HepG2 (cell line): ENCODE data around the gene NFKB1. TPM values are rescaled to one million over a fixed set of nuclear protein-coding genes. Genes with fewer than 3 reads are reported as not detected.

ENCODE experiments used
- ARHGAP35 ChIP-seq: sonication (generic); formaldehyde crosslinking; IDR thresholded peaks from 2 replicates; pipeline ENCODE4 v1.9.0; 2022; ENCODE audit warnings: mild to moderate bottlenecking, inconsistent platforms, moderate library complexity, missing genetic modification reagents, borderline replicate concordance
- HMGA1 ChIP-seq: sonication (generic); formaldehyde crosslinking; conservative IDR thresholded peaks from 2 replicates; pipeline ENCODE4 v1.4.0; 2020; ENCODE audit warnings: missing genetic modification reagents
- HOXA9 ChIP-seq: sonication (generic); formaldehyde crosslinking; IDR thresholded peaks from 2 replicates; pipeline ENCODE4 v1.8.1; 2022; ENCODE audit warnings: missing genetic modification reagents, mild to moderate bottlenecking, moderate library complexity, borderline replicate concordance
- MIER2 ChIP-seq: IDR thresholded peaks from 2 replicates; pipeline ENCODE4 v1.6.1; 2016; ENCODE audit warnings: missing biosample characterization, missing genetic modification reagents
- NCOA2 ChIP-seq: sonication (generic); formaldehyde crosslinking; IDR thresholded peaks from 2 replicates; pipeline ENCODE4 v1.8.0; 2022; ENCODE audit warnings: inconsistent platforms
- NFE2L2 ChIP-seq: fragments of 150-350 bp; IDR thresholded peaks from 2 replicates; pipeline ENCODE4 v1.6.1; 2014; ENCODE audit warnings: low read length
- NONO ChIP-seq, 2 experiments: fragments of 450-650 bp in 1 of 2; sonication (generic) in 1 of 2; formaldehyde crosslinking in 1 of 2; IDR thresholded peaks in 1 of 2; conservative IDR thresholded peaks in 1 of 2; 2 replicates each; pipeline versions ENCODE4 v1.6.1 to v1.8.0; 2017 to 2022; ENCODE audit warnings: mild to moderate bottlenecking in 1 of 2, missing genetic modification reagents in 1 of 2, moderate library complexity in 1 of 2
- NR2F6 ChIP-seq, 2 experiments: IDR thresholded peaks; 2 replicates each; pipeline ENCODE4 v1.6.1; 2016; ENCODE audit warnings: antibody characterized with exemption in 1 of 2, mild to moderate bottlenecking in 1 of 2
- RELA ChIP-seq: sonication (generic); formaldehyde crosslinking; IDR thresholded peaks from 2 replicates; pipeline ENCODE4 v1.4.0; 2020; ENCODE audit warnings: missing genetic modification reagents
- RXRA ChIP-seq: sonication (generic); formaldehyde crosslinking; IDR thresholded peaks from 2 replicates; pipeline ENCODE4 v1.5.1; 2020; ENCODE audit warnings: missing genetic modification reagents
- SALL1 ChIP-seq: sonication (generic); formaldehyde crosslinking; IDR thresholded peaks from 2 replicates; pipeline ENCODE4 v1.8.0; 2022; ENCODE audit warnings: mild to moderate bottlenecking, missing genetic modification reagents
- SOX6 ChIP-seq, 2 experiments: fragments of 450-650 bp in 1 of 2; sonication (generic) in 1 of 2; formaldehyde crosslinking in 1 of 2; IDR thresholded peaks; 2 replicates each; pipeline versions ENCODE4 v1.4.0 to v1.6.1; 2017 to 2020; ENCODE audit warnings: antibody characterized with exemption in 1 of 2, mild to moderate bottlenecking in 1 of 2, missing genetic modification reagents in 1 of 2
- SRY ChIP-seq: sonication (generic); formaldehyde crosslinking; IDR thresholded peaks from 2 replicates; pipeline ENCODE4 v1.8.0; 2022; ENCODE audit warnings: mild to moderate bottlenecking, missing genetic modification reagents
- STAT5B ChIP-seq: sonication (generic); formaldehyde crosslinking; IDR thresholded peaks from 2 replicates; pipeline ENCODE4 v1.4.0; 2020; ENCODE audit warnings: missing genetic modification reagents
- TEAD3 ChIP-seq: optimal IDR thresholded peaks from 2 replicates; pipeline ENCODE3; 2016; ENCODE audit warnings: borderline replicate concordance
- ZMYM2 ChIP-seq: sonication (generic); formaldehyde crosslinking; IDR thresholded peaks from 2 replicates; pipeline ENCODE4 v1.8.0; 2022; ENCODE audit warnings: mild to moderate bottlenecking, missing genetic modification reagents
- ZNF101 ChIP-seq: sonication (generic); formaldehyde crosslinking; IDR thresholded peaks from 2 replicates; pipeline ENCODE4 v1.4.0; 2020; ENCODE audit warnings: mild to moderate bottlenecking, low read depth, missing genetic modification reagents, borderline replicate concordance
- ZNF615 ChIP-seq: sonication (generic); formaldehyde crosslinking; IDR thresholded peaks from 2 replicates; pipeline ENCODE4 v1.5.0; 2020; ENCODE audit warnings: mild to moderate bottlenecking, missing genetic modification reagents, borderline replicate concordance
- polyA plus RNA-seq, 8 experiments: library from polyadenylated mRNA; depleted of rRNA in 3 of 8; stranded (reverse) in 7 of 8; unstranded in 1 of 8; fragments of >200 nt; fragmentation: Illumina TruSeq in 4 of 8; extraction: Trizol in 4 of 8; gene quantifications; 2 replicates each; pipeline versions ENCODE4 v1.2.1 to v1.2.3, GENCODE V29; 2011 to 2016; ENCODE audit warnings: low read depth in 4 of 8, missing spikeins in 1 of 8, mixed read lengths in 1 of 8; ENCODE audit not compliant: insufficient read depth in 1 of 8
- total RNA-seq, 5 experiments: library from RNA; depleted of rRNA; stranded (reverse); fragments of >200 nt; fragmentation: Illumina TruSeq; extraction: Trizol; gene quantifications; 2 replicates each; pipeline ENCODE4 v1.2.3, GENCODE V29; 2016; ENCODE audit warnings: low read depth in 1 of 5
- TF ChIP-seq, protein P1 (sequence below): sonication (generic); formaldehyde crosslinking; IDR thresholded peaks from 2 replicates; pipeline ENCODE4 v1.5.1; 2020; ENCODE audit warnings: mild to moderate bottlenecking, missing genetic modification reagents
- TF ChIP-seq, protein P2 (sequence below): sonication (generic); formaldehyde crosslinking; IDR thresholded peaks from 2 replicates; pipeline ENCODE4 v1.4.0; 2020; ENCODE audit warnings: missing genetic modification reagents
- TF ChIP-seq, protein P3 (sequence below): fragments of 450-650 bp; IDR thresholded peaks from 2 replicates; pipeline ENCODE4 v1.6.1; 2017; ENCODE audit warnings: mild to moderate bottlenecking
- TF ChIP-seq, protein P4 (sequence below): sonication (generic); formaldehyde crosslinking; IDR thresholded peaks from 2 replicates; pipeline ENCODE4 v1.5.0; 2020; ENCODE audit warnings: missing genetic modification reagents

NFKB1 gene
- total and polyA plus RNA-seq, 2 of the 13 experiments (the other 11 are each of a cell fraction or from before 2014, with no cell fraction given): 15.4 to 31.6 TPM

DNA sequence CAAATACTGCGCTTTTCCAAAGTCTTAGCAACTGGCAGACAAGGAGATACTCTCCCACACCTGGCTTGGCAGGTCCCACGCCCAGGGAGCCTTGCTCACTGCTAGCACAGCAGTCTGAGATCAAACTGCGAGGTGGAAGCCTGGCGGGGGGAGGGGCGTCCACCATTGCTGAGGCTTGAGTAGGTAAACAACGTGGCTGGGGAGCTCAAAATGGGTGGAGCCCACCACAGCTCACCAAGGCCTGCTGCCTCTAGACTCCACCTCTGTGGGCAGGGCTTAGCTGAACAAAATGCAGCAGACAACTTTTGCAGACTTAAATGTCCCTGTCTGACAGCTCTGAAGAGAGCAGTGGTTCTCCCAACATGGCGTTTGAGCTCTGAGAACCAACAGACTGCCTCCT, 23.0 kb upstream of the NFKB1 start (continued):
- TF ChIP-seq, protein P1, sequence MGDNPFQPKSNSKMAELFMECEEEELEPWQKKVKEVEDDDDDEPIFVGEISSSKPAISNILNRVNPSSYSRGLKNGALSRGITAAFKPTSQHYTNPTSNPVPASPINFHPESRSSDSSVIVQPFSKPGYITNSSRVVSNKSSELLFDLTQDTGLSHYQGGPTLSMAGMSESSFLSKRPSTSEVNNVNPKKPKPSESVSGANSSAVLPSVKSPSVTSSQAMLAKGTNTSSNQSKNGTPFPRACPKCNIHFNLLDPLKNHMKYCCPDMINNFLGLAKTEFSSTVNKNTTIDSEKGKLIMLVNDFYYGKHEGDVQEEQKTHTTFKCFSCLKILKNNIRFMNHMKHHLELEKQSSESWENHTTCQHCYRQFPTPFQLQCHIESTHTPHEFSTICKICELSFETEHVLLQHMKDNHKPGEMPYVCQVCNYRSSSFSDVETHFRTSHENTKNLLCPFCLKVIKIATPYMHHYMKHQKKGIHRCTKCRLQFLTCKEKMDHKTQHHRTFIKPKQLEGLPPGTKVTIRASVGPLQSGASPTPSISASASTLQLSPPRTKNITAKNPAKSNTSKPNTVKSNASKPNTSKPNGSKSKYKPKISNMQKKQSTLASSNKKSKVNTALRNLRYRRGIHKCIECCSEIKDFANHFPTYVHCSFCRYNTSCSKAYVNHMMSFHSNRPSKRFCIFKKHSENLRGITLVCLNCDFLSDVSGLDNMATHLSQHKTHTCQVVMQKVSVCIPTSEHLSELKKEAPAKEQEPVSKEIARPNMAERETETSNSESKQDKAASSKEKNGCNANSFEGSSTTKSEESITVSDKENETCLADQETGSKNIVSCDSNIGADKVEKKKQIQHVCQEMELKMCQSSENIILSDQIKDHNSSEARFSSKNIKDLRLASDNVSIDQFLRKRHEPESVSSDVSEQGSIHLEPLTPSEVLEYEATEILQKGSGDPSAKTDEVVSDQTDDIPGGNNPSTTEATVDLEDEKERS (CRISPR knock-in tag): no peak
- TF ChIP-seq STAT5B (CRISPR knock-in tag) (no peak), TEAD3 (CRISPR knock-in tag) (peak; percentile 8), NFE2L2 (no peak), NR2F6 (IDR thresholded peaks at IDR 0.05) (no peak), NR2F6 (CRISPR knock-in tag; IDR thresholded peaks at IDR 0.05) (no peak), MIER2 (CRISPR knock-in tag) (no peak), ARHGAP35 (CRISPR knock-in tag) (no peak), SRY (CRISPR knock-in tag) (no peak), NCOA2 (peak; percentile 37; the same call in 1 of the 2 replicates), HMGA1 (CRISPR knock-in tag) (no peak), ZMYM2 (CRISPR knock-in tag) (no peak), SOX6 (IDR thresholded peaks at IDR 0.05) (no peak), SOX6 (CRISPR knock-in tag; IDR thresholded peaks at IDR 0.05) (peak; percentile 45), ZNF615 (CRISPR knock-in tag) (no peak), RELA (no peak), ZNF101 (CRISPR knock-in tag) (no peak), SALL1 (CRISPR knock-in tag) (peak; percentile 84), NONO (IDR thresholded peaks at IDR 0.05) (no peak), NONO (CRISPR knock-in tag; conservative IDR thresholded peaks at IDR 0.05) (peak; percentile 70), RXRA (CRISPR knock-in tag) (0 out of 2 replicates have a peak, but pooled peaks have one; percentile 29), HOXA9 (CRISPR knock-in tag) (no peak)
- TF ChIP-seq, protein P2, sequence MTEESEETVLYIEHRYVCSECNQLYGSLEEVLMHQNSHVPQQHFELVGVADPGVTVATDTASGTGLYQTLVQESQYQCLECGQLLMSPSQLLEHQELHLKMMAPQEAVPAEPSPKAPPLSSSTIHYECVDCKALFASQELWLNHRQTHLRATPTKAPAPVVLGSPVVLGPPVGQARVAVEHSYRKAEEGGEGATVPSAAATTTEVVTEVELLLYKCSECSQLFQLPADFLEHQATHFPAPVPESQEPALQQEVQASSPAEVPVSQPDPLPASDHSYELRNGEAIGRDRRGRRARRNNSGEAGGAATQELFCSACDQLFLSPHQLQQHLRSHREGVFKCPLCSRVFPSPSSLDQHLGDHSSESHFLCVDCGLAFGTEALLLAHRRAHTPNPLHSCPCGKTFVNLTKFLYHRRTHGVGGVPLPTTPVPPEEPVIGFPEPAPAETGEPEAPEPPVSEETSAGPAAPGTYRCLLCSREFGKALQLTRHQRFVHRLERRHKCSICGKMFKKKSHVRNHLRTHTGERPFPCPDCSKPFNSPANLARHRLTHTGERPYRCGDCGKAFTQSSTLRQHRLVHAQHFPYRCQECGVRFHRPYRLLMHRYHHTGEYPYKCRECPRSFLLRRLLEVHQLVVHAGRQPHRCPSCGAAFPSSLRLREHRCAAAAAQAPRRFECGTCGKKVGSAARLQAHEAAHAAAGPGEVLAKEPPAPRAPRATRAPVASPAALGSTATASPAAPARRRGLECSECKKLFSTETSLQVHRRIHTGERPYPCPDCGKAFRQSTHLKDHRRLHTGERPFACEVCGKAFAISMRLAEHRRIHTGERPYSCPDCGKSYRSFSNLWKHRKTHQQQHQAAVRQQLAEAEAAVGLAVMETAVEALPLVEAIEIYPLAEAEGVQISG (CRISPR knock-in tag): peak; percentile 27; the same call in 1 of the 2 replicates
- TF ChIP-seq, protein P3, sequence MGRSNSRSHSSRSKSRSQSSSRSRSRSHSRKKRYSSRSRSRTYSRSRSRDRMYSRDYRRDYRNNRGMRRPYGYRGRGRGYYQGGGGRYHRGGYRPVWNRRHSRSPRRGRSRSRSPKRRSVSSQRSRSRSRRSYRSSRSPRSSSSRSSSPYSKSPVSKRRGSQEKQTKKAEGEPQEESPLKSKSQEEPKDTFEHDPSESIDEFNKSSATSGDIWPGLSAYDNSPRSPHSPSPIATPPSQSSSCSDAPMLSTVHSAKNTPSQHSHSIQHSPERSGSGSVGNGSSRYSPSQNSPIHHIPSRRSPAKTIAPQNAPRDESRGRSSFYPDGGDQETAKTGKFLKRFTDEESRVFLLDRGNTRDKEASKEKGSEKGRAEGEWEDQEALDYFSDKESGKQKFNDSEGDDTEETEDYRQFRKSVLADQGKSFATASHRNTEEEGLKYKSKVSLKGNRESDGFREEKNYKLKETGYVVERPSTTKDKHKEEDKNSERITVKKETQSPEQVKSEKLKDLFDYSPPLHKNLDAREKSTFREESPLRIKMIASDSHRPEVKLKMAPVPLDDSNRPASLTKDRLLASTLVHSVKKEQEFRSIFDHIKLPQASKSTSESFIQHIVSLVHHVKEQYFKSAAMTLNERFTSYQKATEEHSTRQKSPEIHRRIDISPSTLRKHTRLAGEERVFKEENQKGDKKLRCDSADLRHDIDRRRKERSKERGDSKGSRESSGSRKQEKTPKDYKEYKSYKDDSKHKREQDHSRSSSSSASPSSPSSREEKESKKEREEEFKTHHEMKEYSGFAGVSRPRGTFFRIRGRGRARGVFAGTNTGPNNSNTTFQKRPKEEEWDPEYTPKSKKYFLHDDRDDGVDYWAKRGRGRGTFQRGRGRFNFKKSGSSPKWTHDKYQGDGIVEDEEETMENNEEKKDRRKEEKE: no peak
- TF ChIP-seq, protein P4, sequence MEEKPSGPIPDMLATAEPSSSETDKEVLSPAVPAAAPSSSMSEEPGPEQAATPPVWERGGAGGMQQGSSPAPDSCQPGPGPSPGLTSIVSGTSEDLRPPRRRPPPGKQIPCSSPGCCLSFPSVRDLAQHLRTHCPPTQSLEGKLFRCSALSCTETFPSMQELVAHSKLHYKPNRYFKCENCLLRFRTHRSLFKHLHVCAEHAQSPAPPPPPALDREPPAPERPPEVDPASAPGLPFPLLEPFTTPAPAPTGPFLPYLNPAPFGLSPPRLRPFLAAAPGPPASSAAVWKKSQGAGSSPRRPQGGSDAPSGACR (CRISPR knock-in tag): no peak
